GM21619 (cell line): Measurements from ENCODE around the gene PRKN.

Experiments
- ATAC-seq: cut with Tn5 transposase; IDR thresholded peaks from one replicate; pipeline ENCODE4 v1.9.1; 2021; ENCODE audit not compliant: unreplicated experiment

Gene PRKN

GRCh38 chr6:162621246-162621645 is 106.3 kb downstream of the PRKN start:
- ATAC-seq: no peak

GRCh38 chr6:162620073-162620472 is 107.5 kb downstream of the PRKN start:
- no peak for ATAC-seq

- no peak for ATAC-seq
These were observed 109.0 kb downstream of the PRKN start for GRCh38 chr6:162618448-162619002.

- no peak for ATAC-seq
These were observed 112.4 kb downstream of the PRKN start for GRCh38 chr6:162615016-162615705.

- ATAC-seq: no peak
These were observed 114.3 kb downstream of the PRKN start for GRCh38 chr6:162613310-162613709.

- ATAC-seq: no peak
These were observed 115.0 kb downstream of the PRKN start for GRCh38 chr6:162612613-162613012.

GRCh38 chr6:162610351-162610750 is 117.2 kb downstream of the PRKN start:
- no peak for ATAC-seq

GRCh38 chr6:162605881-162606280 is 121.7 kb downstream of the PRKN start:
- ATAC-seq: no peak

- no peak for ATAC-seq
These were observed 124.1 kb downstream of the PRKN start for GRCh38 chr6:162603231-162604015.

GRCh38 chr6:162602759-162603158 is 124.8 kb downstream of the PRKN start:
- no peak for ATAC-seq

- no peak for ATAC-seq
These were observed 130.9 kb downstream of the PRKN start for GRCh38 chr6:162596676-162597075.

- no peak for ATAC-seq
These were observed 136.0 kb downstream of the PRKN start for GRCh38 chr6:162591517-162591916.

- ATAC-seq: no peak
These were observed 145.4 kb downstream of the PRKN start for GRCh38 chr6:162581988-162582780.

GRCh38 chr6:162580619-162581018 is 146.9 kb downstream of the PRKN start:
- ATAC-seq: no peak

GRCh38 chr6:162576016-162576415 is 151.6 kb downstream of the PRKN start:
- no peak for ATAC-seq

GRCh38 chr6:162572240-162572639 is 155.3 kb downstream of the PRKN start:
- no peak for ATAC-seq

- ATAC-seq: no peak
These were observed 159.3 kb downstream of the PRKN start for GRCh38 chr6:162568266-162568665.

GRCh38 chr6:162562041-162562440 is 165.5 kb downstream of the PRKN start:
- ATAC-seq: no peak

- ATAC-seq: no peak
These were observed 166.7 kb downstream of the PRKN start for GRCh38 chr6:162560891-162561290.

GRCh38 chr6:162554531-162554930 is 173.0 kb downstream of the PRKN start:
- ATAC-seq: no peak

- ATAC-seq: no peak
These were observed 180.7 kb downstream of the PRKN start for GRCh38 chr6:162546905-162547304.
